Fibroblast of peridontal ligament (primary cell): ENCODE data around the gene TCF25.
A peak's percentile ranks its signal among the peaks of the same experiment; 100 is the strongest.
"Not testable (repeated sequence)": the region's sequence is repeated elsewhere in the genome, so short reads cannot be mapped to it uniquely, and the experiment has no call there.

Experiments used
- DNase-seq: peaks from one replicate; pipeline ENCODE4 v3.0.0-alpha.2; 2010; ENCODE audit errors: extremely low read depth

The TCF25 gene

GRCh38 chr16:89873109-89873971, at the start of gene TCF25:
TSS of gene TCF25 (plus strand) at chr16:89873592. CDS start at chr16:89873668, 76 bp downstream.
- DNase-seq = peak; percentile 78

DNA sequence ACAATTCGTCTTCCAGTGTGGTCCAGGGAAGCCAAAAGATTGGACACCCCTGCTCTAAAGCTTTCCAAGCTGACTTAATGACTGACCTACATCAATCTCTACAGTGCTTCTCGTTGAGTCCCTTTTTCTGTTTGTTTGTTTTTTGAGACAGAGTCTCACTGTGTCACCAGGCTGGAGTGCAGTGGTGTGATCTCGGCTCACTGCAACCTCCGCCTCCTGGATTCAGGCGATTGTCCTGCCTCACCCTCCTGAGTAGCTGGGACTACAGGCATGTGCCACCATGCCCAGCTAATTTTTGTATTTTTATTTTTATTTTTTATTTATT, 49.6 kb upstream of the TCF25 start:
- not testable (repeated sequence) for DNase-seq

DNA sequence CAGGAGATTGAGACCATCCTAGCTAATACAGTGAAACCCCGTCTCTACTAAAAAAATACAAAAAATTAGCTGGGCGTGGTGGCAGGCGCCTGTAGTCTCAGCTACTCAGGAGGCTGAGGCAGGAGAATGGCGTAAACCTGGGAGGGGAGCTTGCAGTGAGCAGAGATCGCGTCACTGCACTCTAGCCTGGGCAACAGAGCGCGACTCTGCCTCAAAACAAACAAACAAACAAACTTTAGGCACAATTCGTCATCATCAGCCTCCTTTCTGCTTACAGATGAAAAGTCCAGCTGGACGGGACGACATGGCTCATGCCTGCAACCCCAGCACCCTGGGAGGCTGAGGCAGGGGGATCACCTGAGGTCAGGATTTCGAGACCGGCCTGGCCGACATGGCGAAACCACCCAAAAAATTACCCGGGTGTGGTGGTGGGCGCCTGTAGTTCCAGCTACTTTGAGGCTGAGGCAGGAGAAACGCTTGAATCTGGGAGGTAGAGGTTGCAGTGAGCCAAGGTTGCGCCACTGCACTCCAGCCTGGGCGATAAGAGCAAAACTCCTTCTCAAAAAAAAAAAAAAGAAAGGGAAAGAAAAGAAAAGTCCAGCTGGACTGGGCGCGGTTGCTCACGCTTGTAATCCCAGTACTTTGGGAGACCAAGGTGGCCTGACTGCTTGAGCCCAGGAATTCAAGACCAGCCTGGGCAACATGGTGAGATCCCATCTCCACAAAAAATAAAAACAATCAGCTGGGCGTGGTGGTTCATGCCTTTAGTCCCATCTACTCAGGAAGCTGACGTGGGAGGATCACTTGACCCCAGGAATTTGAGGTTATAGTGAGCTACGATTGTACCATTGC, 46.6 kb upstream of the TCF25 start:
- no peak for DNase-seq

DNA sequence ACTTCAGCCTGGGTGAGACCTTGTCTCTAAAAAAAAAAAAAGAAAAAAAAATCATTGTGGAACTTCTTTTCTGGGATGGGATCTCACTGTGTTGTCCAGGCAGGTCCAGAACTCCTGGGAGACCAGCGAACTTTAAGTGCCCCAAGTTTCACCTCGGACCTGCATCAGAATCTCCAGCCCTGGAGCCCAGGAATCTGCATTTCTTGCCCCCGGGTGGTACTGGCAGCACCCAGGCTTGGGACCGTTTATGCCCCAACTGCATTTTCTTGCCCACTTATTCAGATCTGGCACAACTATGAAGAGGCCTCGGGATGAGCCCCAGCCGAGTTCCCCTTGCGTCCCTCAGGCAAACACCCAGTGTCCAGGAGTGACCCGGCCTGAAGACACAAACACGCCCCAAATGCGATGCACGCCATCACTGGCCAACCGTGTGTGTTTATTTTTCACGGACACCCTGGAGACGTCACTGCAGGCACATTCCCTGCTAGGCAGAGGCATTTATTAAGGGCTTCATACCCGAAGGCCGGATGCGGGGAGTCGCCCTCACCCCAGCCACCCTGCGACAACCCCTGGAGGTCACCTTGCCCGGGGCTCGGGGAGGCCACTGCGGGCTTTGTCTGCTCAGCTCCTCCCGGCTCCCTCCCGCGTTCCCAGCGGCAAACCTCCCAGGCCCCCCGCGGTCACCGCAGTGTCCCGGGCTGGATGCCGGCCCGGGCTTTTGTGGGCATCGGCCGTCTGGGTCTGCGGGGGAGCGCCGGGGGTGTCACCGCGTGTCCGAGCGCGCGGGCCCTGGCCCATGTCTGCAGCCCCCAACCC, 45.8 kb upstream of the TCF25 start:
- peak; percentile 46 for DNase-seq

DNA sequence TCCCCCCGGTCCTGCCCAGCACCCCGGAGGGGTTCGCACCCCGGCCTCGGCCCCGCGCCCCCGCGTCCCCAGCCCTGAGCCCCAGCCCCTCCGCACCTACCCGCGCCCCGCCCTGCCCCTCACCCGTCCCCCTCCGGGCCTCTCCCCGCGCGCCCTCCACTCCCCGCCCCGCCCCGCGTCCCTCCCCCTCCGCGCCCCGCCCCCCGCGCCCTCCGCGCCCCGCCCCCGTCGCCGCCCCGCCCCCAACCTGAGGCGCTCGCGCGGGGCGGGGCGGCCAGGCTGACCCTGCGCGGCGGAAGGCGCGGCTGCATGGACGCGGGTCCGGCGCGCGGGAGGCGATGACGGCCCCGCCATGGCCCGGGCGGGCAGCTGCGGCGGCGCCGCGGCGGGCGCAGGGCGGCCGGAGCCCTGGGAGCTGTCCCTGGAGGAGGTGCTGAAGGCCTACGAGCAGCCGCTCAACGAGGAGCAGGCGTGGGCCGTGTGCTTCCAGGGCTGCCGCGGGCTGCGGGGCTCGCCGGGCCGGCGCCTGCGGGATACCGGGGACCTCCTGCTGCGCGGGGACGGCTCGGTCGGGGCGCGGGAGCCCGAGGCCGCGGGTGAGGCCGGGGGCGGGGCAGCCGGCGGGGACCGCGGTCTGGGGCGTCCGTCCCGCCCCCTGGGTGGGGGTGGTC, 45.1 kb upstream of the TCF25 start, which contains the start of gene SPIRE2:
SPIRE2 (plus strand) TSS at position 277 of the 671 bp plus-strand sequence; CDS start at position 353, 76 bp downstream.
- peak; percentile 61 for DNase-seq

DNA sequence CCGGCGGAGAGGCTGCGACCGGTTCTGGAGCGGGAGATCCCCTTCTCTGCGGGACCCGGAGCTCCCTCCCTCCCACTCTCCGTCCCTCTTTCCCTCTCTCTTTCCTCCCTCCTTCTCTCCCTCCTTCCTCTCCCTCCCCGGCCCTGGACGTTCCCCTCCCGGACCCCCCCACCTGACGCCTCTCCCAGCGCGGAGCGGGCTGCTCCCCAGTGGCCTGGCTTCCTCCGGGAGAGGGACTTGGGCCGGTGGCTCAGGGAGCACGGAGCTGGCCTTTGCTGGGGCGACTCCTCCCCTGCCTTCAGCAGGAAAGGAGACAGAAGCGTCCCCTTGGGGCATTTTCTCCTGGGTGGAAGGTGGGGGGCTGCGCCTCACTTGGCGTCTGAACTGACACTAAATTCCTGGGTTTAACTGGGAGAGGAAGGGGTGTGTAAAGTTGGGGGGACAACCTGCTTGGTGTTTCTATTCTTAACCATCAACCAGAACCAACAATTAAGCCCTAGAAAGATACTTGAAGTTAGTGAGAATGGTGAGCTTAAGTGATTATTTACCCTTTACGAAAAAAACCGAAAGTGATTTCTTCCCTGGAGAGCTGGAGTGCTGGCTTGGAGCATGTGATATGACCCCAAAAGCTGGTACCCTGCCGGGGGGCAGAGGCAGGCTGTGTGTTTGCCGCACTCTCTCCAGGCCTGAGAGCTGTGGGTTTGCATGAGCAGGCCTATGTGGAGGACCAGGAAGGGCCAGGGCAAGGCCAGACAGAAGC, 44.3 kb upstream of the TCF25 start:
- DNase-seq = no peak

DNA sequence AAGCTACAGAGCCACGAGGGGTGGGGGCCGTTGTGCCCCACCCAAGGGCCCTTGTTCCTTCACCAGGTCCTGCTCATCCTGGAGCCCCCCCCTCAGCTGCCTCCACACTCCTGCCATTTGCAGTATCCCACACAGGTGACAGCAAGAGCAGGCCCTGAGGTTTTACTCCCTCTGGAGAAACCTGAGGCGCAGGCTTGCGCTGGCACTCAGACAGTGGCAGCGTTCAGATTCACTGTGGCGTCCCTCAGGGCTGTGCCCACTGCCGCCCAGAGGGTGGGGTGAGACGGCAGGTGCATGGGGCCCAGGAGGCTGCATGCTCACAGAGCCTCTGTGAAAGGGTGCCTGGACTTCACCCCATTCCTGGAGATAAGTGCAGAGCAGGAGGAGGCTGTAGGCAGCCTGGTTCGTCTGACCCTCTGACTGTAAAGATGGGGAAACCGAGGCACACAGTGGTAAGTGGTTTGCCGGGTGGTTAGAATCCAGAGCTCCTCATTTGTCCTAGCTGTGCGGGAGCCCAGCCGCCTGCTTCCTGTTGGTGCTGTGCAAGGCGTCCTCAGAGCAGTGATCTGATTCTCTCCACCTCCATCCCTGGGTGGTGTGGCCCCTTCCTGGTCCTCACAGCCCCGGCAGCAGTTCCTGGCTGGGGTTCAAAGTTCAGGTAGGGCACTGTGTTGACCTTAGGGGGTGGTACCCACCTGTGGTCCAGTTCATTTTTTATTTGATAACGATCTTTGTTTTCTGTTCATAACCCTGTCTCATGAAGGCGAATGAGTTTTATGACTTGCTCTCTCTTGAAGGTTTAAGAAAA, 43.6 kb upstream of the TCF25 start:
- DNase-seq = no peak

DNA sequence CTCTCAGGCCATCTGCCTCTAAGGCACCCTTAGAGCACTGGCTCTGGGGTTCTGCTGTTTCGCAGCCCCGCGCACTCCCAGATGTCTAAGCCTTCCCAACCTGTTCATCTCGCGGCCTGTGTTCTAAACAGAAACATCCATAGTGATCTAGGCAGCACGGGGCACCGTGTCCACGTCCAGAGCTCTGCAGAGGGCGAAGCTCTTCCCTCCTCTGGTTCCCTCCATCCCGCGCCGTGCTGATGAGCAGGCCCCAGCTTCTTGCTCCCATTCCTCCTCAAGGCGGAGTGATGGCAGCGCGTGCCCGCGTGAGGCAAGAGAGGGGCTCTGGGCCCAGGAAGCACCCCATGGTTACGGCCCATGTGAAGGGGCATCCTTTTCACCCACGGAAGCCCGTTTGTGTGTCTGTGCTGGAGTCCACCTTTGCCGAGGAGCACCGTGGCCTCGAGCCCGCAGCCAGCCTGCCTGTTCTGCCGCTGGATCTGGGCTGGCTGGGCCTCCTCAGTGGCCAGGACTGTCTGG, 41.5 kb upstream of the TCF25 start:
- no peak for DNase-seq

- DNase-seq = not testable (repeated sequence)
Observed at GRCh38 chr16:89833664-89834363, 39.6 kb upstream of the TCF25 start.

DNA sequence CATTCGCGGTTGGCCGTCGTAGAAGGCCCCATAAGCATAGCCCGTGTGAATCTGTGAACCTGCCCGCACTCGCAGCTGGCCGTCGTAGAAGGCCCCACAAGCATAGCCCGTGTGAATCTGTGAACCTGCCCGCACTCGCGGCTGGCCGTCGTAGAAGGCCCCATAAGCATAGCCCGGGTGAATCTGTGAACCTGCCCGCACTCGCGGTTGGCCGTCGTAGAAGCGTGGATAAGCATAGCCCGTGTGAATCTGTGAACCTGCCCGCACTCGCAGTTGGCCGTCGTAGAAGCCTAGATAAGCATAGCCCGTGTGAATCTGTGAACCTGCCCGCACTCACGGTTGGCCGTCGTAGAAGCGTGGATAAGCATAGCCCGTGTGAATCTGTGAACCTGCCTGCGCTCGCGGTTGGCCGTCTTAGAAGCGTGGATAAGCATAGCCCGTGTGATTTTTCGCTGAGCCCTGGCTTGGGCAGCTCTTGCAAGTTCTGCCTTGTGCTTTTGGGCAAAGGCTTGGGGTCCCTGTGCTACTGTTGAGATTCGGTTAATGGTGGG, 38.5 kb upstream of the TCF25 start:
- not testable (repeated sequence) for DNase-seq

DNA sequence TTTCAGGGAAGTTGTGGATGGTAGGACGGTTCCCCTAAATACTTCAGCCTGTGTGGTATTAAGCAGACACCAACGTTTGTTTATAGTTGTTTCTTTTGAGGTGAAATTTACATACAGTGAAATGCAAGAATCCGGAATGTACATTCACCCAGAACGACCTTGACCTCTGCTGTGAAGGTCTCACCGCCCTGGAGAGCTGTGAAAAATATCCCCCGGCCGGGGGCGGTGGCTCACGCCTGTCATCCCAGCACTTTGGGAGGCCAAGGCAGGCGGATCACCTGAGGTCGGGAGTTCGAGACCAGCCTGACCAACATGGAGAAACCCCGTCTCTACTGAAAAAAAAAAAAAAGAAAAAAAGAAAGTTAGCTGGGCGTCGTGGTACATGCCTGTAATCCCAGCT, 36.9 kb upstream of the TCF25 start:
- DNase-seq = not testable (repeated sequence)

GRCh38 chr16:89837014-89837546, 36.3 kb upstream of the TCF25 start:
- no peak for DNase-seq

DNA sequence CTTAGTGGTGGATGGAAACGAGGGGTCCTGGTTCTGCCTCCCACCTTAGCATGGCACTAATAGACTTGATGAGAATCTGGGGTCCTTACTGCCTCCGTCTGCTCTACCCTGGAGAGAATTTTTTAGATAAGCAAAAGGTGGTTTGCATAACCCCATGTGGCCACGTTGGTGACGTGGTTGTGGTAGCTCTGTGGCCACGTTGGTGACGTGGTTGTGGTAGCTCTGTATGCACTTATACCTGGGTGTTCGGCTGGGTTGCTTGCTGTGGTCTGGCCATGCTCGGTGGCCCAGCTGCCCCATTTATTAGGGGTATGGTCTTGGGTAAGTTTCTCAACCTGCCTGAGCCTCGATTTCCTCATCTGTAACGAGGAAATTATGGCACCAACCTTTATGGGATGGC, 32.1 kb upstream of the TCF25 start:
- DNase-seq = no peak

- DNase-seq = peak; percentile 27
Observed at GRCh38 chr16:89842471-89843408, 30.7 kb upstream of the TCF25 start.

GRCh38 chr16:89843409-89844350, 29.7 kb upstream of the TCF25 start:
- DNase-seq = no peak

- DNase-seq = no peak
Observed at GRCh38 chr16:89844739-89845339, 28.6 kb upstream of the TCF25 start.
